HCT116 (cell line): ENCODE results near the gene PHGDH. TPM values are rescaled to one million over a fixed set of nuclear protein-coding genes. Genes with fewer than 3 reads are reported as not detected.

Source experiments
- ATAC-seq: fragments of 200-7000 bp; cut with Tn5 transposase; 2 replicates; pipeline ENCODE4 v1.9.1; 2020; ENCODE audit warnings: mild to moderate bottlenecking, moderate library complexity
- BruUV-seq: library from RNA; stranded (reverse); fragments of 400-500 nt; replicated peaks from 2 replicates; lab custom pipeline; 2021; lab: Mats Ljungman, UMichigan
- CTCF ChIA-PET: fragments of 300-600 bp; sonication (Branson Sonifier 250); formaldehyde crosslinking; loops from one replicate; lab custom pipeline; 2021; ENCODE audit warnings: antibody characterized with exemption; lab: Charles Lee
- POLR2A ChIA-PET: fragments of 300-600, 350-600 bp; sonication (Branson Sonifier 250); formaldehyde crosslinking; loops from one replicate; lab custom pipeline; 2021; ENCODE audit warnings: antibody characterized with exemption; lab: Charles Lee
- RAD21 ChIA-PET, 2 experiments: fragments of 300-600 bp; sonication (Branson Sonifier 250); formaldehyde crosslinking; loops; one replicate each; lab custom pipeline; 2023; ENCODE audit warnings: low total read pairs in 2 of 2; ENCODE audit not compliant: uncharacterized antibody in 2 of 2, unreplicated experiment in 2 of 2, low non-redundant PET in 1 of 2; lab: Charles Lee
- DNase-seq: peaks from one replicate; pipeline ENCODE4 v3.0.0-alpha.2; 2010; ENCODE audit warnings: low read depth, low spot score
- H2AFZ ChIP-seq: fragments of 200-600 bp; shearing (Covaris generic), sonication (generic); 2 replicates; pipeline ENCODE4 v1.6.1; 2017; ENCODE audit warnings: low read depth, mixed run types, mixed read lengths, antibody characterized with exemption, low read length; ENCODE audit not compliant: poor library complexity, severe bottlenecking
- H3K27ac ChIP-seq: 2 replicates; pipeline ENCODE4 v1.5.1; 2012; ENCODE audit warnings: low read depth, low read length
- H3K27me3 ChIP-seq: fragments of 200-600 bp; sonication (generic); 2 replicates; pipeline ENCODE4 v1.6.1; 2016; ENCODE audit warnings: mixed run types, low read length, mixed read lengths; ENCODE audit not compliant: insufficient read depth
- H3K36me3 ChIP-seq, 2 experiments: fragments of 200-500 bp in 1 of 2; fragments of 200-600 bp in 1 of 2; sonication (Bioruptor generic) in 1 of 2; sonication (generic) in 1 of 2; 2 replicates each; pipeline versions ENCODE4 v1.5.1 to v1.6.1; 2014 to 2016; ENCODE audit warnings: low read length in 2 of 2, inconsistent platforms in 1 of 2, mixed read lengths in 1 of 2, mixed run types in 1 of 2; ENCODE audit not compliant: insufficient read depth in 2 of 2, control insufficient read depth in 1 of 2
- H3K4me1 ChIP-seq, 2 experiments: fragments of 200-600 bp in 1 of 2; sonication (generic) in 1 of 2; 2 replicates each; pipeline versions ENCODE4 v1.5.1 to v1.6.1; 2012 to 2017; ENCODE audit warnings: low read length in 2 of 2, inconsistent platforms in 1 of 2, mild to moderate bottlenecking in 1 of 2, mixed read lengths in 1 of 2, mixed run types in 1 of 2, moderate library complexity in 1 of 2; ENCODE audit not compliant: insufficient read depth in 2 of 2, control insufficient read depth in 1 of 2
- H3K4me2 ChIP-seq: fragments of 200-600 bp; sonication (generic); 2 replicates; pipeline ENCODE4 v1.6.1; 2017; ENCODE audit warnings: mixed run types, low read length, mixed read lengths
- H3K4me3 ChIP-seq, 2 experiments: fragments of 200-600 bp in 1 of 2; sonication (generic) in 1 of 2; replicated peaks in 1 of 2; 2 replicates each; pipeline ENCODE4 v1.5.1; 2011 to 2016; ENCODE audit warnings: low read length in 2 of 2, control low read depth in 1 of 2, low read depth in 1 of 2, mild to moderate bottlenecking in 1 of 2, mixed read lengths in 1 of 2, mixed run types in 1 of 2
- H3K79me2 ChIP-seq: fragments of 200-600 bp; sonication (generic); 2 replicates; pipeline ENCODE4 v1.6.1; 2017; ENCODE audit warnings: mild to moderate bottlenecking, mixed run types, low read length, moderate library complexity, mixed read lengths; ENCODE audit not compliant: insufficient read depth
- H3K9ac ChIP-seq: fragments of 200-600 bp; sonication (generic); 2 replicates; pipeline ENCODE4 v1.6.1; 2016; ENCODE audit warnings: low read length, mixed read lengths
- H3K9me2 ChIP-seq: fragments of 200-600 bp; sonication (generic), shearing (Covaris generic); 2 replicates; pipeline ENCODE4 v1.6.1; 2017; ENCODE audit warnings: mixed run types, mild to moderate bottlenecking, moderate library complexity; ENCODE audit not compliant: insufficient read depth
- H3K9me3 ChIP-seq, 2 experiments: fragments of 200-500 bp in 1 of 2; fragments of 200-600 bp in 1 of 2; sonication (Bioruptor generic) in 1 of 2; sonication (generic) in 1 of 2; 2 replicates each; pipeline ENCODE4 v1.6.1; 2014 to 2017; ENCODE audit warnings: low read length in 2 of 2, mixed read lengths in 2 of 2, inconsistent platforms in 1 of 2, low read depth in 1 of 2, mild to moderate bottlenecking in 1 of 2, mixed run types in 1 of 2, moderate library complexity in 1 of 2; ENCODE audit not compliant: control insufficient read depth in 1 of 2, insufficient read depth in 1 of 2
- H4K20me1 ChIP-seq: fragments of 200-600 bp; sonication (generic), shearing (Covaris generic); 2 replicates; pipeline ENCODE4 v1.6.1; 2017; ENCODE audit warnings: mixed run types, mild to moderate bottlenecking, moderate library complexity; ENCODE audit not compliant: insufficient read depth
- CEBPB ChIP-seq: IDR thresholded peaks from 2 replicates; pipeline ENCODE4 v1.6.1; 2012; ENCODE audit warnings: low read depth
- CTCF ChIP-seq, 3 experiments: fragments of 200-600 bp in 1 of 3; sonication (generic) in 1 of 3; IDR thresholded peaks in 2 of 3; conservative IDR thresholded peaks in 1 of 3; 2 replicates each; pipeline ENCODE4 v1.5.1; 2012 to 2017; ENCODE audit warnings: low read depth in 2 of 3, low read length in 2 of 3, antibody characterized with exemption in 1 of 3, borderline replicate concordance in 1 of 3, control low read depth in 1 of 3, mild to moderate bottlenecking in 1 of 3, mixed read lengths in 1 of 3, mixed run types in 1 of 3, moderate library complexity in 1 of 3; ENCODE audit not compliant: insufficient read depth in 1 of 3
- FOSL1 ChIP-seq: IDR thresholded peaks from 2 replicates; pipeline ENCODE4 v1.6.1; 2012; ENCODE audit warnings: low read depth
- JUND ChIP-seq: IDR thresholded peaks from 2 replicates; pipeline ENCODE4 v1.6.1; 2012
- POLR2AphosphoS5 ChIP-seq: IDR thresholded peaks from 2 replicates; pipeline ENCODE4 v1.6.1; 2011; ENCODE audit warnings: mild to moderate bottlenecking, low read depth, low read length, moderate library complexity
- RAD21 ChIP-seq: IDR thresholded peaks from 2 replicates; pipeline ENCODE4 v1.6.1; 2012; ENCODE audit warnings: low read depth, mild to moderate bottlenecking
- SIN3A ChIP-seq: IDR thresholded peaks from 2 replicates; pipeline ENCODE4 v1.6.1; 2012; ENCODE audit warnings: low read depth
- SRF ChIP-seq: IDR thresholded peaks from 2 replicates; pipeline ENCODE4 v1.6.1; 2012; ENCODE audit warnings: low read depth
- TCF7L2 ChIP-seq: IDR thresholded peaks from 2 replicates; pipeline ENCODE4 v1.7.0; 2011; ENCODE audit warnings: borderline replicate concordance, inconsistent platforms; ENCODE audit not compliant: insufficient read depth, insufficient read length; ENCODE audit errors: extremely low read depth
- intact Hi-C: fragments of 100-400 bp; cut with micrococcal nuclease; formaldehyde crosslinking; loops from 2 replicates; pipeline ENCODE4 v1.10.0; 2022
- total RNA-seq: library from RNA; stranded (reverse); gene quantifications from one replicate; pipeline ENCODE4 v1.2.1, GENCODE V29; 2021; ENCODE audit not compliant: unreplicated experiment
- TF ChIP-seq, protein P1 (sequence below): IDR thresholded peaks from 2 replicates; pipeline ENCODE4 v1.6.1; 2012; ENCODE audit warnings: low read depth

Gene PHGDH
- total RNA-seq, 1 experiment from 2014 or later, result 187 TPM

GRCh38 chr1:119732465-119733168 lies 20.9 kb downstream of the PHGDH start:
- no peaks in the 10 kb centered on the region for H3K79me2 ChIP-seq
- DNase-seq (no peak), ATAC-seq (no peak)
- no peaks in the 10 kb centered on the region for H3K9me3 ChIP-seq
- H3K27me3 ChIP-seq, result no peaks in the 10 kb centered on the region
- POLR2A ChIA-PET, result no interaction called here
- RAD21 ChIA-PET, result no interaction called here
- intact Hi-C loops, result no loop called here
- no peak overlapping the region for H2AFZ ChIP-seq
- no peak overlapping the region for H3K4me2 ChIP-seq
- no peaks in the 10 kb centered on the region for H3K9me2 ChIP-seq
- H3K9ac ChIP-seq, result no peak overlapping the region
- H3K4me3 ChIP-seq, result no peak overlapping the region
- no TSS peak for BruUV-seq
- H3K36me3 ChIP-seq, result peaks cover 6 to 31% of the 10 kb centered on the region in 2 experiments; a peak in 3 of 4 replicates
- peaks cover 0 to 7% of the 10 kb centered on the region in 2 experiments; a peak in 1 of 4 replicates for H3K4me1 ChIP-seq
- TF ChIP-seq POLR2AphosphoS5 (no peak), FOSL1 (no peak), CEBPB (no peak), RAD21 (no peak), SRF (no peak), SIN3A (no peak), CTCF (IDR thresholded peaks at IDR 0.05 in 2 of 3, conservative IDR thresholded peaks at IDR 0.05 in 1 of 3; ENCODE audit: borderline replicate concordance in 1 of 3, insufficient read depth in 1 of 3, low read depth in 2 of 3, low read length in 2 of 3) (no peak), TCF7L2 (no peak), JUND (no peak)
- TF ChIP-seq, protein P1, sequence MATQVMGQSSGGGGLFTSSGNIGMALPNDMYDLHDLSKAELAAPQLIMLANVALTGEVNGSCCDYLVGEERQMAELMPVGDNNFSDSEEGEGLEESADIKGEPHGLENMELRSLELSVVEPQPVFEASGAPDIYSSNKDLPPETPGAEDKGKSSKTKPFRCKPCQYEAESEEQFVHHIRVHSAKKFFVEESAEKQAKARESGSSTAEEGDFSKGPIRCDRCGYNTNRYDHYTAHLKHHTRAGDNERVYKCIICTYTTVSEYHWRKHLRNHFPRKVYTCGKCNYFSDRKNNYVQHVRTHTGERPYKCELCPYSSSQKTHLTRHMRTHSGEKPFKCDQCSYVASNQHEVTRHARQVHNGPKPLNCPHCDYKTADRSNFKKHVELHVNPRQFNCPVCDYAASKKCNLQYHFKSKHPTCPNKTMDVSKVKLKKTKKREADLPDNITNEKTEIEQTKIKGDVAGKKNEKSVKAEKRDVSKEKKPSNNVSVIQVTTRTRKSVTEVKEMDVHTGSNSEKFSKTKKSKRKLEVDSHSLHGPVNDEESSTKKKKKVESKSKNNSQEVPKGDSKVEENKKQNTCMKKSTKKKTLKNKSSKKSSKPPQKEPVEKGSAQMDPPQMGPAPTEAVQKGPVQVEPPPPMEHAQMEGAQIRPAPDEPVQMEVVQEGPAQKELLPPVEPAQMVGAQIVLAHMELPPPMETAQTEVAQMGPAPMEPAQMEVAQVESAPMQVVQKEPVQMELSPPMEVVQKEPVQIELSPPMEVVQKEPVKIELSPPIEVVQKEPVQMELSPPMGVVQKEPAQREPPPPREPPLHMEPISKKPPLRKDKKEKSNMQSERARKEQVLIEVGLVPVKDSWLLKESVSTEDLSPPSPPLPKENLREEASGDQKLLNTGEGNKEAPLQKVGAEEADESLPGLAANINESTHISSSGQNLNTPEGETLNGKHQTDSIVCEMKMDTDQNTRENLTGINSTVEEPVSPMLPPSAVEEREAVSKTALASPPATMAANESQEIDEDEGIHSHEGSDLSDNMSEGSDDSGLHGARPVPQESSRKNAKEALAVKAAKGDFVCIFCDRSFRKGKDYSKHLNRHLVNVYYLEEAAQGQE, result no peak
- no peaks in the 10 kb centered on the region for H4K20me1 ChIP-seq
- H3K27ac ChIP-seq, result no peak overlapping the region
- CTCF ChIA-PET, result no interaction called here
